SJSA1 (cell line): Measurements from ENCODE around the gene BBS9. TPM values are rescaled to one million over a fixed set of nuclear protein-coding genes. Genes with fewer than 3 reads are reported as not detected.
"Not testable (repeated sequence)": the region's sequence is repeated elsewhere in the genome, so short reads cannot be mapped to it uniquely, and the experiment has no call there.

Experiments used
- DNase-seq, 2 experiments: peaks; one replicate each; pipeline ENCODE4 v3.0.0-alpha.2; 2015 to 2020; ENCODE audit warnings: low spot score in 2 of 2, low read depth in 1 of 2
- H3K27ac ChIP-seq: fragments of 250-450 bp; sonication (Bioruptor Pico); 2 replicates; pipeline ENCODE4 v1.5.1; 2020; ENCODE audit warnings: mild to moderate bottlenecking, moderate library complexity
- H3K27me3 ChIP-seq: fragments of 250-450 bp; sonication (Bioruptor Pico); replicated peaks from 2 replicates; pipeline ENCODE4 v1.5.1; 2020; ENCODE audit warnings: mild to moderate bottlenecking, moderate library complexity
- H3K36me3 ChIP-seq: fragments of 250-450 bp; sonication (Bioruptor Pico); 2 replicates; pipeline ENCODE4 v1.5.1; 2020; ENCODE audit warnings: mild to moderate bottlenecking
- H3K4me1 ChIP-seq: fragments of 250-450 bp; sonication (Bioruptor Pico); replicated peaks from 2 replicates; pipeline ENCODE4 v1.6.1; 2021; ENCODE audit warnings: mild to moderate bottlenecking
- H3K4me3 ChIP-seq: fragments of 250-450 bp; sonication (Bioruptor Pico); 2 replicates; pipeline ENCODE4 v1.5.1; 2020; ENCODE audit warnings: mild to moderate bottlenecking
- H3K9me3 ChIP-seq: fragments of 250-450 bp; sonication (Bioruptor Pico); replicated peaks from 2 replicates; pipeline ENCODE4 v1.5.1; 2020; ENCODE audit warnings: mild to moderate bottlenecking
- total RNA-seq: library from RNA; depleted of rRNA; stranded (reverse); fragments of >200 nt; shearing (Covaris generic); gene quantifications from 2 replicates; pipeline ENCODE4 v1.2.3, GENCODE V29; 2014

BBS9 gene
- total RNA-seq, 1 experiment from 2014 or later = 3.6 TPM

- no peak overlapping the region for H3K27ac ChIP-seq
- H3K27me3 ChIP-seq = no peaks in the 10 kb centered on the region
Measured at GRCh38 chr7:33278095-33278494, 148.7 kb downstream of the BBS9 start.

GRCh38 chr7:33286501-33286900 is 157.1 kb downstream of the BBS9 start:
- Histone ChIP-seq H3K4me1 (no peaks in the 10 kb centered on the region), H3K27ac (no peak overlapping the region), H3K9me3 (no peaks in the 10 kb centered on the region), H3K4me3 (no peak overlapping the region), H3K36me3 (no peaks in the 10 kb centered on the region), H3K27me3 (no peaks in the 10 kb centered on the region)
- no peak for DNase-seq

More at GRCh38 chr7:33278095-33278494, 148.7 kb downstream of the BBS9 start:
- no peak for DNase-seq
- Histone ChIP-seq H3K36me3 (no peaks in the 10 kb centered on the region), H3K4me3 (no peak overlapping the region), H3K9me3 (no peaks in the 10 kb centered on the region), H3K4me1 (no peaks in the 10 kb centered on the region)

GRCh38 chr7:33287738-33288137 is 158.4 kb downstream of the BBS9 start:
- Histone ChIP-seq H3K27ac (no peak overlapping the region), H3K4me3 (no peak overlapping the region), H3K27me3 (no peaks in the 10 kb centered on the region), H3K9me3 (no peaks in the 10 kb centered on the region), H3K4me1 (no peaks in the 10 kb centered on the region), H3K36me3 (no peaks in the 10 kb centered on the region)
- no peak for DNase-seq

- no peak overlapping the region for H3K27ac ChIP-seq
- H3K4me3 ChIP-seq = no peak overlapping the region
- no peaks in the 10 kb centered on the region for H3K36me3 ChIP-seq
- no peaks in the 10 kb centered on the region for H3K9me3 ChIP-seq
- DNase-seq = no peak
- no peaks in the 10 kb centered on the region for H3K4me1 ChIP-seq
- H3K27me3 ChIP-seq = no peaks in the 10 kb centered on the region
Measured at GRCh38 chr7:33298848-33299247, 169.5 kb downstream of the BBS9 start.

GRCh38 chr7:33299425-33299824 is 170.1 kb downstream of the BBS9 start:
- no peaks in the 10 kb centered on the region for H3K4me1 ChIP-seq
- no peaks in the 10 kb centered on the region for H3K36me3 ChIP-seq
- no peaks in the 10 kb centered on the region for H3K27me3 ChIP-seq
- no peak for DNase-seq
- H3K27ac ChIP-seq = no peak overlapping the region
- H3K9me3 ChIP-seq = no peaks in the 10 kb centered on the region
- H3K4me3 ChIP-seq = no peak overlapping the region

GRCh38 chr7:33300131-33300530 is 170.8 kb downstream of the BBS9 start:
- H3K4me1 ChIP-seq = no peaks in the 10 kb centered on the region
- H3K27me3 ChIP-seq = no peaks in the 10 kb centered on the region
- no peak for DNase-seq

GRCh38 chr7:33300742-33301141 is 171.4 kb downstream of the BBS9 start:
- no peaks in the 10 kb centered on the region for H3K36me3 ChIP-seq
- H3K4me3 ChIP-seq = no peak overlapping the region
- no peak for DNase-seq
- no peaks in the 10 kb centered on the region for H3K9me3 ChIP-seq
- H3K27me3 ChIP-seq = no peaks in the 10 kb centered on the region
- H3K27ac ChIP-seq = no peak overlapping the region
- H3K4me1 ChIP-seq = no peaks in the 10 kb centered on the region

More at GRCh38 chr7:33300131-33300530, 170.8 kb downstream of the BBS9 start:
- H3K27ac ChIP-seq = no peak overlapping the region
- no peaks in the 10 kb centered on the region for H3K36me3 ChIP-seq
- H3K9me3 ChIP-seq = no peaks in the 10 kb centered on the region
- H3K4me3 ChIP-seq = no peak overlapping the region

GRCh38 chr7:33303978-33304557 is 174.7 kb downstream of the BBS9 start:
- not testable (repeated sequence) for H3K4me1 ChIP-seq, DNase-seq, H3K36me3 ChIP-seq, H3K27me3 ChIP-seq, H3K4me3 ChIP-seq, H3K9me3 ChIP-seq, H3K27ac ChIP-seq

- Histone ChIP-seq H3K9me3 (no peaks in the 10 kb centered on the region), H3K4me1 (no peaks in the 10 kb centered on the region), H3K27ac (no peak overlapping the region), H3K36me3 (no peaks in the 10 kb centered on the region), H3K4me3 (no peak overlapping the region), H3K27me3 (no peaks in the 10 kb centered on the region)
- no peak for DNase-seq
Measured at GRCh38 chr7:33307205-33307604, 177.8 kb downstream of the BBS9 start.

- no peak overlapping the region for H3K4me3 ChIP-seq
- DNase-seq = no peak
- H3K27ac ChIP-seq = no peak overlapping the region
- no peaks in the 10 kb centered on the region for H3K27me3 ChIP-seq
- H3K36me3 ChIP-seq = no peaks in the 10 kb centered on the region
- H3K9me3 ChIP-seq = no peaks in the 10 kb centered on the region
- H3K4me1 ChIP-seq = no peaks in the 10 kb centered on the region
Measured at GRCh38 chr7:33310546-33310945, 181.2 kb downstream of the BBS9 start.

- no peak overlapping the region for H3K4me3 ChIP-seq
- no peak overlapping the region for H3K27ac ChIP-seq
- no peaks in the 10 kb centered on the region for H3K36me3 ChIP-seq
- no peaks in the 10 kb centered on the region for H3K9me3 ChIP-seq
- no peaks in the 10 kb centered on the region for H3K4me1 ChIP-seq
- no peaks in the 10 kb centered on the region for H3K27me3 ChIP-seq
- no peak for DNase-seq
Measured at GRCh38 chr7:33325754-33326484, 196.6 kb downstream of the BBS9 start.

GRCh38 chr7:33326485-33326848 is 197.1 kb downstream of the BBS9 start:
- DNase-seq = no peak
- no peak overlapping the region for H3K4me3 ChIP-seq
- H3K27me3 ChIP-seq = no peaks in the 10 kb centered on the region
- H3K36me3 ChIP-seq = no peaks in the 10 kb centered on the region
- no peak overlapping the region for H3K27ac ChIP-seq
- H3K4me1 ChIP-seq = no peaks in the 10 kb centered on the region
- no peaks in the 10 kb centered on the region for H3K9me3 ChIP-seq

- H3K4me3 ChIP-seq = no peak overlapping the region
- no peak overlapping the region for H3K27ac ChIP-seq
- H3K4me1 ChIP-seq = no peaks in the 10 kb centered on the region
- DNase-seq = no peak
- H3K9me3 ChIP-seq = no peaks in the 10 kb centered on the region
- no peaks in the 10 kb centered on the region for H3K36me3 ChIP-seq
- H3K27me3 ChIP-seq = no peaks in the 10 kb centered on the region
Measured at GRCh38 chr7:33327427-33327826, 198.1 kb downstream of the BBS9 start.

GRCh38 chr7:33334349-33334748 is 205.0 kb downstream of the BBS9 start:
- H3K4me1 ChIP-seq = no peaks in the 10 kb centered on the region
- no peaks in the 10 kb centered on the region for H3K36me3 ChIP-seq
- H3K4me3 ChIP-seq = no peak overlapping the region
- no peaks in the 10 kb centered on the region for H3K9me3 ChIP-seq
- no peaks in the 10 kb centered on the region for H3K27me3 ChIP-seq
- no peak for DNase-seq
- H3K27ac ChIP-seq = no peak overlapping the region

GRCh38 chr7:33336820-33337219 is 207.5 kb downstream of the BBS9 start:
- Histone ChIP-seq H3K27ac (no peak overlapping the region), H3K9me3 (no peaks in the 10 kb centered on the region), H3K4me3 (no peak overlapping the region), H3K4me1 (no peaks in the 10 kb centered on the region), H3K36me3 (no peaks in the 10 kb centered on the region), H3K27me3 (no peaks in the 10 kb centered on the region)
- no peak for DNase-seq
